ENCODE measurements around the gene RECQL5. TPM values are rescaled to one million over a fixed set of nuclear protein-coding genes. Genes with fewer than 3 reads are reported as not detected.

RECQL5 gene
- total and polyA plus RNA-seq, 2 experiments from 2014 or later = 23.1 to 44.4 TPM

DNA sequence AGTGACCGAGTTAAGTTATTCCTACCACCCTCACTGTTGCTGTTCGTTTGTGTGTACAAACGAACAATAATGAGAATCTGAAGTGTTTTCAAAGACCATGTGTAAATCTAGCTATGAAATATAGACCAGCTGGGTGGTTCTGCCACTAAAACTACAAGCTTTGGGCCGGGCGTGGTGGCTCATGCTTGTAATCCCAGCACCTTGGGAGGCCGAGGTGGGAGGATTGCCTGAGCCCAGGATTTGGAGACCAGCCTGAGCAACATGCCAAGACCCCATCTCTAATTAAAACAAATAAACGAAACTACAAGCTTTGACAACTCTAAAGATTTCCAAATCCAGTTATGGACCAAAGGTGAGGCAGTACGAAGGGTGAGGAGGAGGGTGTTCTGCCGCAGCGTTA, 973 bp downstream of the RECQL5 start:
- Histone ChIP-seq H4K20me1 (ENCODE audit: insufficient read depth, poor library complexity, severe bottlenecking) (no peaks in the 10 kb centered on the region), H3K4me2 (peak overlapping the region; percentile 76), H3K27me3 (no peaks in the 10 kb centered on the region), H3K9me3 (ENCODE audit: low read depth) (no peaks in the 10 kb centered on the region), H3K36me3 (replicated peaks; ENCODE audit: insufficient read depth, low read depth) (no peaks in the 10 kb centered on the region), H3K4me3 (peak overlapping the region; percentile 50), H3K79me2 (peaks cover 55% of the 10 kb centered on the region), H3K9me2 (replicated peaks; ENCODE audit: insufficient read depth) (no peaks in the 10 kb centered on the region), H3K27ac (no peak overlapping the region), H3K4me1 (ENCODE audit: insufficient read depth) (peaks cover 10% of the 10 kb centered on the region), H2AFZ (no peak overlapping the region)
- DNase-seq (ENCODE audit: low spot score) = no peak
- 94% methylated on average over 10 of the region's 10 CpGs for WGBS (ENCODE audit: low lambda C conversion rate, missing lambda C conversion rate)
- no peak for TF ChIP-seq EZH2phosphoT487 (IDR thresholded peaks at IDR 0.05; ENCODE audit: low read depth, severe bottlenecking, unreplicated experiment)

DNA sequence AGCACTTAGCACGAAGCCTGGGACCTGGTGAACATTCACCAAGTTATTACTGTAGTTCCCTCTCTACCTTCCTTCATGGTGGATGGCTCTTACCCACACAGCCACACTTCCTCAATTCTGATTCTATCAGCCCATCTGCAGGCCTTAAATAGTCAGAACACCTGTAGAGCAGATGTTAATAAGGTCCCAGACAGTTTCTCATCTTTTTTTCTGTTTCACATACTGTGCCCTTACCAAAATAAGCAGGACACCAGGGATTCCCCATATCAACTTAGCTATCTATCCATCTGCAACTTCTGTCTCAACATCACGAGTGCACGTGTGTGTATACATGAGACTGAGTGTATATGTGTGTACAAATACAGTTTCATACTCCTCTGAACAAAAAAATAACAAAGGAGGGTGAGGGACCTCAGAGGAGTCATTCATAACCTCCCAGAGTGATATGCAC, 2.8 kb downstream of the RECQL5 start:
- H4K20me1 ChIP-seq (ENCODE audit: insufficient read depth, poor library complexity, severe bottlenecking) = no peaks in the 10 kb centered on the region
- H3K36me3 ChIP-seq (replicated peaks; ENCODE audit: insufficient read depth, low read depth) = no peaks in the 10 kb centered on the region
- 96% methylated on average over 3 of the region's 3 CpGs for WGBS (ENCODE audit: low lambda C conversion rate, missing lambda C conversion rate)
- H2AFZ ChIP-seq = no peak overlapping the region
- no peak for DNase-seq (ENCODE audit: low spot score)
- H3K27ac ChIP-seq = no peak overlapping the region
- H3K4me3 ChIP-seq = no peak overlapping the region
- H3K27me3 ChIP-seq = no peaks in the 10 kb centered on the region
- no peak overlapping the region for H3K4me2 ChIP-seq
- peaks cover 36% of the 10 kb centered on the region for H3K79me2 ChIP-seq
- no peaks in the 10 kb centered on the region for H3K9me2 ChIP-seq (replicated peaks; ENCODE audit: insufficient read depth)
- H3K9me3 ChIP-seq (ENCODE audit: low read depth) = no peaks in the 10 kb centered on the region
- peaks cover 10% of the 10 kb centered on the region for H3K4me1 ChIP-seq (ENCODE audit: insufficient read depth)
- no peak for TF ChIP-seq EZH2 (IDR thresholded peaks at IDR 0.05; ENCODE audit: borderline replicate concordance)
- TF ChIP-seq, protein P1, sequence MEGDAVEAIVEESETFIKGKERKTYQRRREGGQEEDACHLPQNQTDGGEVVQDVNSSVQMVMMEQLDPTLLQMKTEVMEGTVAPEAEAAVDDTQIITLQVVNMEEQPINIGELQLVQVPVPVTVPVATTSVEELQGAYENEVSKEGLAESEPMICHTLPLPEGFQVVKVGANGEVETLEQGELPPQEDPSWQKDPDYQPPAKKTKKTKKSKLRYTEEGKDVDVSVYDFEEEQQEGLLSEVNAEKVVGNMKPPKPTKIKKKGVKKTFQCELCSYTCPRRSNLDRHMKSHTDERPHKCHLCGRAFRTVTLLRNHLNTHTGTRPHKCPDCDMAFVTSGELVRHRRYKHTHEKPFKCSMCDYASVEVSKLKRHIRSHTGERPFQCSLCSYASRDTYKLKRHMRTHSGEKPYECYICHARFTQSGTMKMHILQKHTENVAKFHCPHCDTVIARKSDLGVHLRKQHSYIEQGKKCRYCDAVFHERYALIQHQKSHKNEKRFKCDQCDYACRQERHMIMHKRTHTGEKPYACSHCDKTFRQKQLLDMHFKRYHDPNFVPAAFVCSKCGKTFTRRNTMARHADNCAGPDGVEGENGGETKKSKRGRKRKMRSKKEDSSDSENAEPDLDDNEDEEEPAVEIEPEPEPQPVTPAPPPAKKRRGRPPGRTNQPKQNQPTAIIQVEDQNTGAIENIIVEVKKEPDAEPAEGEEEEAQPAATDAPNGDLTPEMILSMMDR (IDR thresholded peaks at IDR 0.05; ENCODE audit: poor library complexity) = no peak
- TF ChIP-seq EZH2phosphoT487 (IDR thresholded peaks at IDR 0.05; ENCODE audit: low read depth, severe bottlenecking, unreplicated experiment) = no peak

DNA sequence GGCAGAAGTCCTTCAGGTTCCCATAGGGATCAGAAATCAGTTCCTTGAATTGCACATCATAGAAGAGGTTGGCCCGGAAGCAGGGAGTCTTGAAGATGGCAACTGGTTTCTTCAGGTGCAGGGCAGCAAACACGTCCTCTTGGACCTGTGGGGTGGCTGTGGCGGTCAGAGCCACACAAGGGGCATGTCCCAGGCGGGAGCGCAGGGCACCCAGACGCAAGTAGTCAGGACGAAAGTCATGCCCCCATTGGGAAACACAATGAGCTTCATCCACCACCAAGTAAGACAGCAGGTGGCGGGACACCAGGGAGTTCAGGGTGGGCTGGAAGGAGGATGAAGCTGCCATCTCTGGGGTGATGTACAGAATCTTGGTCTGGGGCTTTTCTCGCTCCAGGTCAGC, 4.4 kb downstream of the RECQL5 start:
- H3K4me3 ChIP-seq = no peak overlapping the region
- no peak overlapping the region for H3K4me2 ChIP-seq
- H3K79me2 ChIP-seq = peaks cover 20% of the 10 kb centered on the region
- peaks cover 4% of the 10 kb centered on the region for H3K4me1 ChIP-seq (ENCODE audit: insufficient read depth)
- H3K36me3 ChIP-seq (replicated peaks; ENCODE audit: insufficient read depth, low read depth) = no peaks in the 10 kb centered on the region
- no peaks in the 10 kb centered on the region for H3K9me3 ChIP-seq (ENCODE audit: low read depth)
- H3K27me3 ChIP-seq = no peaks in the 10 kb centered on the region
- DNase-seq (ENCODE audit: low spot score) = no peak
- H4K20me1 ChIP-seq (ENCODE audit: insufficient read depth, poor library complexity, severe bottlenecking) = no peaks in the 10 kb centered on the region
- no peak overlapping the region for H2AFZ ChIP-seq
- H3K9me2 ChIP-seq (replicated peaks; ENCODE audit: insufficient read depth) = no peaks in the 10 kb centered on the region
- TF ChIP-seq EZH2phosphoT487 (IDR thresholded peaks at IDR 0.05; ENCODE audit: low read depth, severe bottlenecking, unreplicated experiment) (no peak), EZH2 (IDR thresholded peaks at IDR 0.05; ENCODE audit: borderline replicate concordance) (no peak)
- TF ChIP-seq, protein P1 (IDR thresholded peaks at IDR 0.05; ENCODE audit: poor library complexity) = no peak
- no peak overlapping the region for H3K27ac ChIP-seq
- WGBS (ENCODE audit: low lambda C conversion rate, missing lambda C conversion rate) = 96% methylated on average over 9 of the region's 9 CpGs

DNA sequence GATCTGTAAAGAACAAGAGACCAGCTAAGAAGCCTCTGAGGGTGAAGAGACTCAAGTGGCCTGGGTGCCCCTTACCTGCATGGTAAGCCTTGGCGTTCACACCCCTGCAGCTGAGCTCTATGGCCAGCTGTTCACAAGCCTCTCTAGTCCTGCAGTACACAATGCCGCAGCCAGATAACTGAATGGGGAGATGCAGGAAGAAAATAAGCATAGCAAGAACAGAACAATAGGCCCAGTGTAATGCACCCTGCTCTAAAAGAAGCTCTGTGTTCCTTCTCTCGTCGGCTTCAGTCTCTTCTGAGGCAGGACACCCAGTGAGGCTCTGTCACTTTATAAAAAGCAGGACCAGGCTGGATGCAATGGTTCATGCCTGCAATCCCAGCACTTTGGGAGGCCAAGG, 5.4 kb downstream of the RECQL5 start:
- Histone ChIP-seq H3K9me2 (replicated peaks; ENCODE audit: insufficient read depth) (no peaks in the 10 kb centered on the region), H3K4me2 (no peak overlapping the region), H3K79me2 (peaks cover 14% of the 10 kb centered on the region), H3K4me3 (no peak overlapping the region), H4K20me1 (ENCODE audit: insufficient read depth, poor library complexity, severe bottlenecking) (no peaks in the 10 kb centered on the region), H3K27ac (no peak overlapping the region), H3K4me1 (ENCODE audit: insufficient read depth) (peaks cover 4% of the 10 kb centered on the region), H3K9me3 (ENCODE audit: low read depth) (no peaks in the 10 kb centered on the region), H3K27me3 (no peaks in the 10 kb centered on the region), H3K36me3 (replicated peaks; ENCODE audit: insufficient read depth, low read depth) (no peaks in the 10 kb centered on the region), H2AFZ (no peak overlapping the region)
- DNase-seq (ENCODE audit: low spot score) = no peak
- 96% methylated on average over 4 of the region's 4 CpGs for WGBS (ENCODE audit: low lambda C conversion rate, missing lambda C conversion rate)
- no peak for TF ChIP-seq EZH2phosphoT487 (IDR thresholded peaks at IDR 0.05; ENCODE audit: low read depth, severe bottlenecking, unreplicated experiment)
- TF ChIP-seq, protein P1 (IDR thresholded peaks at IDR 0.05; ENCODE audit: poor library complexity) = no peak
- TF ChIP-seq EZH2 (IDR thresholded peaks at IDR 0.05; ENCODE audit: borderline replicate concordance) = no peak
